Ovary (tissue), 3 donors: ENCODE measurements around the gene RASIP1.

Experiments used
- POLR2A ChIP-seq: fragments of 450-650 bp; IDR thresholded peaks from one replicate; pipeline ENCODE4 v1.6.1; 2017; ENCODE audit warnings: antibody characterized with exemption, mild to moderate bottlenecking, moderate library complexity
- TF ChIP-seq, protein P1 (sequence below), 3 donors: fragments of 450-650 bp in 2 of 3; fragments of 200-600 bp in 1 of 3; IDR thresholded peaks; one replicate each; pipeline versions ENCODE4 v1.5.1 to v1.8.0; 2016 to 2022; ENCODE audit warnings: antibody characterized with exemption in 3 of 3, mild to moderate bottlenecking in 1 of 3
- donor health status: DM: no; HTN: no; CAD: no.

GRCh38 chr19:48698046-48698445 lies 42.4 kb downstream of the RASIP1 start:
- TF ChIP-seq, protein P1, sequence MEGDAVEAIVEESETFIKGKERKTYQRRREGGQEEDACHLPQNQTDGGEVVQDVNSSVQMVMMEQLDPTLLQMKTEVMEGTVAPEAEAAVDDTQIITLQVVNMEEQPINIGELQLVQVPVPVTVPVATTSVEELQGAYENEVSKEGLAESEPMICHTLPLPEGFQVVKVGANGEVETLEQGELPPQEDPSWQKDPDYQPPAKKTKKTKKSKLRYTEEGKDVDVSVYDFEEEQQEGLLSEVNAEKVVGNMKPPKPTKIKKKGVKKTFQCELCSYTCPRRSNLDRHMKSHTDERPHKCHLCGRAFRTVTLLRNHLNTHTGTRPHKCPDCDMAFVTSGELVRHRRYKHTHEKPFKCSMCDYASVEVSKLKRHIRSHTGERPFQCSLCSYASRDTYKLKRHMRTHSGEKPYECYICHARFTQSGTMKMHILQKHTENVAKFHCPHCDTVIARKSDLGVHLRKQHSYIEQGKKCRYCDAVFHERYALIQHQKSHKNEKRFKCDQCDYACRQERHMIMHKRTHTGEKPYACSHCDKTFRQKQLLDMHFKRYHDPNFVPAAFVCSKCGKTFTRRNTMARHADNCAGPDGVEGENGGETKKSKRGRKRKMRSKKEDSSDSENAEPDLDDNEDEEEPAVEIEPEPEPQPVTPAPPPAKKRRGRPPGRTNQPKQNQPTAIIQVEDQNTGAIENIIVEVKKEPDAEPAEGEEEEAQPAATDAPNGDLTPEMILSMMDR (IDR thresholded peaks at IDR 0.05), result no peak
- no peak for TF ChIP-seq POLR2A
